ENCODE data around the gene TNS1.

DNA sequence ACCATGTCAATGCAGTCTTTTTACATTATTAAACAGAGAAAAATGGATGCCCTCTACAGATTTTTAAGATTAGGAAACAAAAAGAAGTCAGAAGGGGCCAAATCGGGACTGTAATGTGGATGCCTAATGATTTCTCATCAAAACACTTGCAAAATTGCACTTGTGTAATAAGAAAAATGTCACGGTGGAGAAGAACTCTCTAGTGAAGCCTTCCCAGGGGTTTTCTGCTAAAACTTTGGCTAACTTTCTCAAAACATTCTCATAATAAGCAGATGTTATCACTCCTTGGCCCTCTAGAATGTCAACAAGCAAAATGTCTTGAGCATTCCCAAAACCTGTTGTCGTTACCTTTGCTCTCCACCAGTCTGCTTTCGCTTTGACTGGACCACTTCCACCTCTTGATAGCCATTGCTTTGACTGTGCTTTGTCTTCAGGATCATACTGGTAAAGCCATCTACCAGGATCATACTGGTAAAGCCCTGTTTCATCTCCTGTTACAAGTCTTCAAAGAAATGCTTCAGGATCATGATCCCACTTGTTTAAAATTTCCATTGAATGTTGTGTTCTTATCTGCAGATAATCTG is 226.8 kb downstream of the TNS1 start:
- TF ChIP-seq EZH2 (IDR thresholded peaks at IDR 0.05) (no peak), POLR2AphosphoS5 (IDR thresholded peaks at IDR 0.05; ENCODE audit: borderline replicate concordance, low read depth, low read length) (no peak)

All from SK-N-MC (cell line).